Stimulated activated CD8-positive, alpha-beta memory T cell treated with anti-CD3 and anti-CD28 coated beads, Interleukin-15, amount 100 ng/mL, for 24 hours (primary cell): Measurements from ENCODE around the gene ZNF678.
"Not testable (repeated sequence)": the region's sequence is repeated elsewhere in the genome, so short reads cannot be mapped to it uniquely, and the experiment has no call there.

Source experiments
- DNase-seq: peaks from one replicate; pipeline ENCODE4 v3.0.0-alpha.2; 2020; ENCODE audit warnings: low read depth

Gene ZNF678

GRCh38 chr1:227604446-227604845, 41.1 kb downstream of the ZNF678 start:
- no peak for DNase-seq

- DNase-seq = not testable (repeated sequence)
Measured at GRCh38 chr1:227606271-227606670, 42.9 kb downstream of the ZNF678 start.

GRCh38 chr1:227607336-227607898, 44.1 kb downstream of the ZNF678 start:
- DNase-seq = no peak

- no peak for DNase-seq
Measured at GRCh38 chr1:227612658-227613057, 49.3 kb downstream of the ZNF678 start.

- DNase-seq = no peak
Measured at GRCh38 chr1:227613526-227613925, 50.2 kb downstream of the ZNF678 start.

- DNase-seq = no peak
Measured at GRCh38 chr1:227621211-227621610, 57.9 kb downstream of the ZNF678 start.

GRCh38 chr1:227622739-227623475, 59.6 kb downstream of the ZNF678 start:
- DNase-seq = no peak

GRCh38 chr1:227632325-227632724, 69.0 kb downstream of the ZNF678 start:
- DNase-seq = no peak

- no peak for DNase-seq
Measured at GRCh38 chr1:227635596-227635995, 72.2 kb downstream of the ZNF678 start.

- DNase-seq = no peak
Measured at GRCh38 chr1:227654431-227654830, 91.1 kb downstream of the ZNF678 start.

GRCh38 chr1:227654858-227655752, 91.7 kb downstream of the ZNF678 start:
- no peak for DNase-seq

- DNase-seq = no peak
Measured at GRCh38 chr1:227661495-227661894, 98.1 kb downstream of the ZNF678 start.

GRCh38 chr1:227662933-227663332, 99.6 kb downstream of the ZNF678 start:
- no peak for DNase-seq

GRCh38 chr1:227666286-227666685, 102.9 kb downstream of the ZNF678 start:
- DNase-seq = no peak

- DNase-seq = no peak
Measured at GRCh38 chr1:227673441-227673840, 110.1 kb downstream of the ZNF678 start.

- no peak for DNase-seq
Measured at GRCh38 chr1:227685807-227686206, 122.5 kb downstream of the ZNF678 start.

- DNase-seq = no peak
Measured at GRCh38 chr1:227697321-227697864, 134.0 kb downstream of the ZNF678 start.

GRCh38 chr1:227701631-227702030, 138.3 kb downstream of the ZNF678 start:
- DNase-seq = not testable (repeated sequence)

GRCh38 chr1:227707846-227708245, 144.5 kb downstream of the ZNF678 start:
- DNase-seq = no peak

- DNase-seq = no peak
Measured at GRCh38 chr1:227709451-227709850, 146.1 kb downstream of the ZNF678 start.

- not testable (repeated sequence) for DNase-seq
Measured at GRCh38 chr1:227710474-227710873, 147.1 kb downstream of the ZNF678 start.

GRCh38 chr1:227712648-227713047, 149.3 kb downstream of the ZNF678 start:
- no peak for DNase-seq

GRCh38 chr1:227718932-227719331, 155.6 kb downstream of the ZNF678 start:
- no peak for DNase-seq
